ENCODE data around the gene UBXN2A.
"Not testable (repeated sequence)": the region's sequence is repeated elsewhere in the genome, so short reads cannot be mapped to it uniquely, and the experiment has no call there.

UBXN2A gene

DNA sequence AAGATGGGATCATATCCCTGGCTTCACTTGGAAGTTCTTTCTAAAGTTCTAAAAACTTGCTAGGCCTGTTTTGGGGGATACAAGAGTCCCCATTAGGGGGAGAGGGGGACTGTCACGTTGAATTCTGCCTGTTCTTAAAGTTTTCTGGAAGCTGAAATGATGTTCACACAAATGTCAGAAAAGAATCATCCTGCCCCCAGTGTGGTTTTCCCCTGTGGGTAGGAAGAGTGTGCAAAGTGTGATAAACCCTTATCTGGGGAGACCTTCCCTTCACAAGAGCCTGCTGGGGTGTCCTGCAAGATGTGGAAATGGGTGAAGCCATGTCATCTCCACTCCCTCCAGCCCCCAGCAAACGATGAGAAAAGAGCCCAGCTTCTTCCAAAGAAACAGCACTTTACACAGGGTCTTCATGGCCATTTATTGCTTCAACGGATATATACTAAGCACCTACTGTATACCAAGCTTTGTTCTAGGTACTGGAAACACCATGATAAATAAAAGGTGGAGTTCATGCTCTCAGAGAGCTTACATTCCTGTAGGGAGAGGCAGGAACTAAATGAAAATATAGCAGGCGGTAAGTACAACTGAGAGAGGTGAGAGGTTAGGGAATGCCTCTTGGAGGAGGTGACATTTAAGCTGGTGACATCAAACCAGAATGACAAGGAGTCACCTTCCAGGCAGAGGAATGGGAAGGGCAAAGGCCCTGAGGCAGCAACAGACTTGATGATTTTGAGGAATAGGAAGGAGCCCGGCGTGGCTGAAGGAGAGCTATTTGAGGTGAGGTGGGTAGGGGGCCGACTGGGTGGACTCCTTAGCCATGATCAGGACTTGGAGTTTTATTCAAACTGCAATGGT lies 71.2 kb downstream of the UBXN2A start:
- DNase-seq (ENCODE audit: low spot score) = no peak

- DNase-seq (ENCODE audit: low spot score) = no peak
These were observed 72.4 kb downstream of the UBXN2A start for GRCh38 chr2:24012521-24013188.

DNA sequence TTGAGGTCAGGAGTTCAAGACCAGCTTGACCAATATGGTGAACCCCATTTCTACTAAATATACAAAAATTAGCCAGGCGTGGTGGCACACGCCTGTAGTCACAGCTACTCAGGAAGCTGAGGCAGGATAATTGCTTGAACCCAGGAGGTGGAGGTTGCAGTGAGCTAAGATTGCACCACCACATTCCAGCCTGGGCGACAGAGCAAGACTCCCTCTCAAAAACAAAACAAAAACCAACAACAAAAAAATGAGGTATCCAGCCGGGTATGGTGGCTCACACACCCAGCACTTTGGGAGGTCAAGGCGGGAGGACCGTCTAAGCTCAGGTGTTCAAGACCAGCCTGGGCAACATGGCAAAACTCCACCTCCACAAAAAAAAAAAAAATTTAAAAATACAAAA lies 74.6 kb downstream of the UBXN2A start:
- not testable (repeated sequence) for DNase-seq (ENCODE audit: low spot score)

GRCh38 chr2:24015562-24016375 lies 75.5 kb downstream of the UBXN2A start:
- DNase-seq (ENCODE audit: low spot score) = no peak

GRCh38 chr2:24016376-24016761 lies 76.1 kb downstream of the UBXN2A start:
- DNase-seq (ENCODE audit: low spot score) = no peak

DNA sequence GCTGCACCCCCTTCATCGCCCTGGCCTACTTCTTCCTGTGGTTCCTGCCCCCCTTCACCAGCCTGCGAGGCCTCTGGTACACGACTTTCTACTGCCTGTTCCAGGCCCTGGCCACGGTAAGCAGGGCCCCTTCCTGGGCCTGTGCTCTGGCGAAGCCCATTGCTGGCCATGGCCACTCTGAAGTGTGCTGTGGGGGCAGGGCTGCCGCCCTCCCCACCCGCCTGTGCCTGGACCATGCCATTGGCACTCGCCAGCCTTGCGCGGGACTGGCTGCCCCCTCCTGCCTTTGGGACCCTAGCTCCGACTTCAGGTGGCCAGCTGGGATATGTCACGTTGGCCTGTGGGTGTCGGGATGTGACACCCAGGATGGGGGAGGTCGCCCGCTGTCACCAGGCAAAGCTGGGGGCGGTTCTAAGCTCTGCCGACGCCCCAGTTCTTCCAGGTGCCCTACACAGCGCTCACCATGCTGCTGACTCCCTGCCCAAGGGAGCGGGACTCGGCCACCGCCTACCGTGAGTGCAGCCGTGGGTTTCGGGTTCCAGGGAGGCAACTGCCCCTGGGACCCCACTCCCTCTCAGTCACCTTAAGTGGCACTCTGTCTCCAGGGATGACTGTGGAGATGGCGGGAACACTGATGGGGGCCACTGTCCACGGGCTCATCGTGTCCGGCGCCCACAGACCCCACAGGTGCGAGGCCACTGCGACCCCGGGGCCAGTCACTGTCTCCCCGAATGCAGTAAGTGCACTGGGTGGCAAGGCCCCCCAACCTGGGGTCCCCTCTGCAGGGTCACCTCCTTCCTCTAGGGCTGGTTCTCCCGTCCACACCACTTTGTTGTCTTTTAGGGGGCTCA lies 76.8 kb downstream of the UBXN2A start:
- DNase-seq (ENCODE audit: low spot score) = no peak

GRCh38 chr2:24017711-24018110 lies 77.4 kb downstream of the UBXN2A start:
- DNase-seq (ENCODE audit: low spot score) = no peak

DNA sequence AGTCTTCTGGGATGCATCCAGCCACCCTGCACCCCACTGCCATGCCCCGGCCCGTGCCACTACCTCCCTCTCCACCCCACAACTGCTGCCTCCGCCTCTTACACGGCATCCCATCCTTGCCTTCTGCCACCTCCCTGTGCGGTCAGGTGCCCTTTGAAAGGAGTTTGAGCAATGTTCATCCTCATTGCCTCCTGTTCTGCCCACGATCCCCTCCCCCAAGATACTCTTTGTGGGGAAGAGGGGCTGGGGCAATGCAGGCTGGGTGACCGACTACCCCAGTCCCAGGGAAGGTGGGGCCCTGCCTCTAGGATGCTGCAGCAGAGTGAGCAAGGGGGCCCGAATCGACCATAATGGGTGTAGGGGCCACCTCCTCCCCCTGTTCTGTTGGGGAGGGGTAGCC lies 78.0 kb downstream of the UBXN2A start:
- DNase-seq (ENCODE audit: low spot score) = no peak

DNA sequence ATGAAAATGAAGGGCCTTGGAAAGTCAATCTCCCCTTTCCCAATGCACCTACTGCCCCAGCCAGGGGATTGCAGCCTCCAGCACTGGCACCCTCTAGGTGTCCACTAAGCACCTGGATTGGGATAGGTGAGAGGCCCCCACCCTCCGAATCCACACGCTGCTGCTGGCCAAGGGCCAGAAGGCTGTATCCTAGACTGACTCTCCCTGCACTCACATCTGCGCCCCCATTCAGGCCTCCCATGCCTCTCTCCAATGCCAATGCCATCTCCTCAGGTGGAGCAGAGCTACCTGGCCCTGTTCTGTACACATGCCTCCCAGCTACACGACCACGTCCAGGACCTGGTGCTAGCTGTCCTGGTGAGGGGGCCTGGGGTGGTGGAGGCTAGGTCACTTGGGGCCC lies 79.5 kb downstream of the UBXN2A start:
- no peak for DNase-seq (ENCODE audit: low spot score)

DNA sequence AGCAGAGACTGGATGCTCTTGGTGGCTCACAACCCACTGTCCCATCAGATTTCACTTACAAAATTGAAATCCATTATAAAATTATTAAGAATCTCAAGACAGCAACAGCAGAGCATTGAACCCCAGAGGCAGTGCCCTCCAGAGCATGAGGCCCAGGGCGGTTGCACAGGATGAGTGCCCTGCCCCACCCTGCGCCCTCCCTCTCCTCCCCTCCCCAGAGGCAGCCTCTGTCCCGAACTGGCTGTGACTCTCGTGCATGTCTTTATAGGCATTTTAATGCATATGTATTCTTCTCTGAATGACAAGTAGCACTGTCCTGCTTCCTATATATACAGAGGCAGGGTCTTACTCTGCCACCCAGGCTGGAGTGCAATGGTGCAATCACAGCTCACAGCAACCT lies 80.0 kb downstream of the UBXN2A start:
- DNase-seq (ENCODE audit: low spot score) = no peak

- no peak for DNase-seq (ENCODE audit: low spot score)
These were observed 81.1 kb downstream of the UBXN2A start for GRCh38 chr2:24021122-24021998.

DNA sequence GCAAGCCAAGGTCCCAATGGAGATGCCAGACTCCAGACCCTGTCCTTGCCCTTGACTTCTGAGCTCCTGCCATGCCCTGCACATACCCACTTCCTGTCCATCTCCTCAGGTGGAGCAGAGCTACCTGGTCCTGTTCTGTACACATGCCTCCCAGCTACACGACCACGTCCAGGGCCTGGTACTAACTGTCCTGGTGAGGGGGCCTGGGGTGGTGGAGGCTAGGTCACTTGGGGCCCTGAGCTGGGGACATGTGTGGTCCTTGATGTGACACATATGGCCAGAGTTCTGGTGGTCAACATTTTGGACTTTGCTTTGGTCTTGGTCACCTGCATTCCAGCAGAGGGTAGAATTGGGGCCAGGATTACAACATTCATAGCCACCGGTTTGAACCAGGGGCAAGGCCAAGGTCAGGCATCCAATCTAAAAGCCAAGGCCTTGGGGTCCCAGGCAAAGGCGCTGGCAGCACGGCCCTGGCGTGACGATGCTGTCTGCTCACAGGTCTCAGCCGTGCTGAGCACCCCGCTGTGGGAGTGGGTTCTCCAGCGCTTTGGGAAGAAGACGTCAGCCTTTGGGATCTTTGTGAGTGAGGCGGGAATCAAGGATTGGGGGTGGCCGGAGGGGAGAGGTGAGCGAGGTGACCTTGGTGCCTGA lies 82.2 kb downstream of the UBXN2A start:
- no peak for DNase-seq (ENCODE audit: low spot score)

GRCh38 chr2:24022975-24023575 lies 82.8 kb downstream of the UBXN2A start:
- no peak for DNase-seq (ENCODE audit: low spot score)

GRCh38 chr2:24024018-24024417 lies 83.8 kb downstream of the UBXN2A start:
- DNase-seq (ENCODE audit: low spot score) = no peak

DNA sequence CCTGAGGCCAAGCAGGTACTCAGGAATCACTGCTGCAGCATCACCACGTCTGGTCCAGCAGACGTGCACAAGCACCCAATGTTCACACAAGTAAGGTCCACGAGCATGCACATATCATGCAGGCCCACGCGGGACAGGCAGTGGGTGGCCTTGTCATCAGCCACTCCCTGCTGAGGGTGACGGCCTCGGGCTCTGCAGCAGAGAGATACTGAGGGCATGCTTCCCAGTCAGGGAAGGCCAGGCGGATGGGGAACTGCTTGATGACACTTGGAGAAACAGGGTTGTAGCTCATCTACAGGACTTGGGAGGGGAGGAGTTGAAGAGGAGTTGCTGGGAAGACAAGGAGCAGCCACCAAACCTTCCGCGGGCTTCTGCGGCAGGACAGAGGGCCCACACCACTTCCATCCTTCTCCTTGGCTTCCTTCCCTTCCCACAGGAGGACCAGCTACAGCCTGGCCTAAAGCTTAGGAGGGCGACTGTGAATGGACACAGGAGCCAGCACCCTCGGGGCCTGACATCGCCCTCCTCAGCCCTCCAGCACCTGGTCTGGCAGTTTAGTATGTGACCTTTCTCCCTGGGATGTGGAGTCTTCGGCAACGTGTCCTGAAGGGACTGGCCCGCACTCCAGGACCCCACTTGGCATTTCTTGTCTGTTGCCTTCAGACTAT lies 84.9 kb downstream of the UBXN2A start:
- no peak for DNase-seq (ENCODE audit: low spot score)

DNA sequence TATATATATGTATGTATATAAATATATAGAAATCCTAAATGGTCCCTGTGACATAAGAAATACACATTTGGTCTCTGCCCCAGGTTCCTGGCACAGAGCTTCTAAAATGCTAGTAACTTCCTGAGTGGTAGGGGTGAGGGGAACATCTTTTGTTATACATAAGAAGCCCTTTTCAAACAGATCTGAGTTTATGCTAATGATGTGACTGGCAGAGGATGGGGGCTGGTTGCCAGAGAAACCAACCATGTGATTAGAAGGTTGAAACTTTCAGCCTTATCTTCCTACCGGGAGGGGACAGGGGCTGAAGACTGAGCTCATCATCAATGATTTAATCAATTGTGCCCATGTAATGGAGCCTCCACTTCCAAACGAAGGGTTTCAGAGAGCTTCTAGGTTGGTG lies 86.0 kb downstream of the UBXN2A start:
- DNase-seq (ENCODE audit: low spot score) = no peak

GRCh38 chr2:24038786-24039499 lies 98.7 kb downstream of the UBXN2A start:
- no peak for DNase-seq (ENCODE audit: low spot score)

- DNase-seq (ENCODE audit: low spot score) = no peak
These were observed 100.2 kb downstream of the UBXN2A start for GRCh38 chr2:24040511-24040910.

GRCh38 chr2:24043133-24043532 lies 102.9 kb downstream of the UBXN2A start:
- DNase-seq (ENCODE audit: low spot score) = not testable (repeated sequence)

Measured in germinal center (tissue), 1 donor.